DND-41 (cell line): Measurements from ENCODE around the gene FOLR2.
"Not testable (repeated sequence)": the region's sequence is repeated elsewhere in the genome, so short reads cannot be mapped to it uniquely, and the experiment has no call there.

Experiments
- ATAC-seq: fragments of 200-7000 bp; cut with Tn5 transposase; 3 replicates; pipeline ENCODE4 v1.9.1; 2021; ENCODE audit warnings: low read depth; ENCODE audit not compliant: insufficient read depth
- DNase-seq: peaks from one replicate; pipeline ENCODE4 v3.0.0-alpha.2; 2020
- H2AFZ ChIP-seq: 2 replicates; pipeline ENCODE4 v1.6.0; 2012; ENCODE audit warnings: low read depth, low read length
- H3K27ac ChIP-seq: 2 replicates; pipeline ENCODE4 v1.5.1; 2012; ENCODE audit warnings: low read length, inconsistent platforms
- H3K27me3 ChIP-seq: fragments of 200-600 bp; sonication (generic); 2 replicates; pipeline ENCODE4 v1.6.0; 2012; ENCODE audit warnings: low read length, mild to moderate bottlenecking, inconsistent platforms; ENCODE audit not compliant: insufficient read depth, poor library complexity
- H3K36me3 ChIP-seq: 2 replicates; pipeline ENCODE4 v1.5.1; 2012; ENCODE audit warnings: low read length, inconsistent platforms; ENCODE audit not compliant: insufficient read depth
- H3K4me1 ChIP-seq: 2 replicates; pipeline ENCODE4 v1.5.1; 2012; ENCODE audit warnings: mild to moderate bottlenecking, low read length; ENCODE audit not compliant: insufficient read depth
- H3K4me2 ChIP-seq: 2 replicates; pipeline ENCODE4 v1.6.0; 2012; ENCODE audit warnings: mild to moderate bottlenecking, moderate library complexity, low read length, inconsistent platforms; ENCODE audit not compliant: insufficient read depth
- H3K4me3 ChIP-seq, 2 experiments: fragments of 200-600 bp in 1 of 2; shearing (Covaris generic) in 1 of 2; 2 replicates each; pipeline ENCODE4 v1.5.1; 2012 to 2016; ENCODE audit warnings: inconsistent platforms in 2 of 2, low read length in 2 of 2, mild to moderate bottlenecking in 2 of 2, low read depth in 1 of 2, moderate library complexity in 1 of 2
- H3K79me2 ChIP-seq: 2 replicates; pipeline ENCODE4 v1.6.0; 2012; ENCODE audit warnings: low read length, inconsistent platforms; ENCODE audit not compliant: insufficient read depth
- H3K9ac ChIP-seq: 2 replicates; pipeline ENCODE4 v1.6.0; 2012; ENCODE audit warnings: low read depth, mild to moderate bottlenecking, inconsistent platforms, low read length, moderate library complexity
- H3K9me3 ChIP-seq: 2 replicates; pipeline ENCODE4 v1.5.1; 2012; ENCODE audit warnings: low read length, moderate library complexity, mild to moderate bottlenecking, inconsistent platforms; ENCODE audit not compliant: insufficient read depth, severe bottlenecking
- H4K20me1 ChIP-seq: 2 replicates; pipeline ENCODE4 v1.6.0; 2012; ENCODE audit warnings: low read length; ENCODE audit not compliant: insufficient read depth
- EZH2 ChIP-seq: IDR thresholded peaks from 3 replicates; pipeline ENCODE4 v1.6.1; 2012; ENCODE audit warnings: borderline replicate concordance, low read depth, mild to moderate bottlenecking, moderate library complexity, low read length, inconsistent platforms; ENCODE audit not compliant: severe bottlenecking
- TF ChIP-seq, protein P1 (sequence below): IDR thresholded peaks from 2 replicates; pipeline ENCODE4 v1.5.1; 2012; ENCODE audit warnings: borderline replicate concordance, low read length, moderate library complexity, mild to moderate bottlenecking; ENCODE audit not compliant: poor library complexity, severe bottlenecking; ENCODE audit errors: extremely low read depth

The FOLR2 gene

DNA sequence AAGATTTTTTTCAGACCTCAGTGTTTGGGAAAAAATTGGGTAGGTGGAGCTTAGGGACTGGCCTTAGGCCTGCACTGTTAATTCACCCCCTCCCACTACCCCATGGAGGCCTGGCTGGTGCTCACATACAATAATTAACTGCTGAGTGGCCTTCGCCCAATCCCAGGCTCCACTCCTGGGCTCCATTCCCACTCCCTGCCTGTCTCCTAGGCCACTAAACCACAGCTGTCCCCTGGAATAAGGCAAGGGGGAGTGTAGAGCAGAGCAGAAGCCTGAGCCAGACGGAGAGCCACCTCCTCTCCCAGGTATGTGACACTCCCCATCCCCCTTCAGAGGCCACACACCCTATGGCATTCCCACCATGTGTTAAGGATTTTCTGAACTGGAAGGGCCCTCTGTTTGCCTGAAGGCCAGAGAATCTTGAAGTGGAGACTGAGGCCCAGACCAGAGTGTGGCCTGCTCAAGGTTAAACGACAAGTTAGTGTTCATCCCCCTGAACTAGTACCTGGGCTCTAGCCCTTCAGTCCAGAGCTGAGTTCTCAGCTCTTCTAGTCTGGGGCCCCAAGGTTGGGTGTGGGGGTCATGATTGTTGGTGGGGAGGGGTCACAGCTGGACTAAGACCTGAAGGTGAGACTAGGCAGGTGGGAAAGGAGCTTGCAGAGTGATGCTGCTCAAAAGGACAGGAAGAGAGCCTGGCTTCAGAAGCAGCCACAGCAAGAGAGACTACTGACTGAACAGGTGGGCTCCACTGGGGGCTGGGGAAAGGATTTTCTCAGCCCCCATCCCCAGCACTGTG is 26.9 kb upstream of the FOLR2 start:
- Histone ChIP-seq H3K9ac (no peak overlapping the region), H4K20me1 (no peaks in the 10 kb centered on the region), H3K4me2 (no peak overlapping the region), H2AFZ (no peak overlapping the region; the same call in 1 of the 2 replicates), H3K27me3 (peaks cover 3% of the 10 kb centered on the region), H3K4me3 (no peak overlapping the region), H3K4me1 (no peaks in the 10 kb centered on the region), H3K79me2 (no peaks in the 10 kb centered on the region), H3K36me3 (no peaks in the 10 kb centered on the region), H3K9me3 (no peaks in the 10 kb centered on the region), H3K27ac (no peak overlapping the region)
- TF ChIP-seq EZH2, result no peak
- ATAC-seq (no peak), DNase-seq (no peak)

GRCh38 chr11:72190631-72191071 is 25.9 kb upstream of the FOLR2 start:
- DNase-seq (no peak), ATAC-seq (no peak)
- no peak overlapping the region for H3K4me3 ChIP-seq
- no peak overlapping the region for H3K4me2 ChIP-seq
- no peak overlapping the region for H2AFZ ChIP-seq
- H4K20me1 ChIP-seq, result no peaks in the 10 kb centered on the region
- no peaks in the 10 kb centered on the region for H3K9me3 ChIP-seq
- H3K4me1 ChIP-seq, result no peaks in the 10 kb centered on the region
- H3K27me3 ChIP-seq, result peaks cover 3% of the 10 kb centered on the region
- no peak overlapping the region for H3K27ac ChIP-seq
- no peaks in the 10 kb centered on the region for H3K79me2 ChIP-seq
- no peaks in the 10 kb centered on the region for H3K36me3 ChIP-seq
- no peak overlapping the region for H3K9ac ChIP-seq
- no peak for TF ChIP-seq EZH2
- TF ChIP-seq, protein P1, sequence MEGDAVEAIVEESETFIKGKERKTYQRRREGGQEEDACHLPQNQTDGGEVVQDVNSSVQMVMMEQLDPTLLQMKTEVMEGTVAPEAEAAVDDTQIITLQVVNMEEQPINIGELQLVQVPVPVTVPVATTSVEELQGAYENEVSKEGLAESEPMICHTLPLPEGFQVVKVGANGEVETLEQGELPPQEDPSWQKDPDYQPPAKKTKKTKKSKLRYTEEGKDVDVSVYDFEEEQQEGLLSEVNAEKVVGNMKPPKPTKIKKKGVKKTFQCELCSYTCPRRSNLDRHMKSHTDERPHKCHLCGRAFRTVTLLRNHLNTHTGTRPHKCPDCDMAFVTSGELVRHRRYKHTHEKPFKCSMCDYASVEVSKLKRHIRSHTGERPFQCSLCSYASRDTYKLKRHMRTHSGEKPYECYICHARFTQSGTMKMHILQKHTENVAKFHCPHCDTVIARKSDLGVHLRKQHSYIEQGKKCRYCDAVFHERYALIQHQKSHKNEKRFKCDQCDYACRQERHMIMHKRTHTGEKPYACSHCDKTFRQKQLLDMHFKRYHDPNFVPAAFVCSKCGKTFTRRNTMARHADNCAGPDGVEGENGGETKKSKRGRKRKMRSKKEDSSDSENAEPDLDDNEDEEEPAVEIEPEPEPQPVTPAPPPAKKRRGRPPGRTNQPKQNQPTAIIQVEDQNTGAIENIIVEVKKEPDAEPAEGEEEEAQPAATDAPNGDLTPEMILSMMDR, result no peak

GRCh38 chr11:72191961-72192381 is 24.6 kb upstream of the FOLR2 start, which contains the start of gene FOLR1:
FOLR1 (plus strand) TSS chr11:72192140; CDS start chr11:72192174, 34 bp downstream.
- Histone ChIP-seq H4K20me1 (no peaks in the 10 kb centered on the region), H3K27ac (no peak within 1 kb of the TSS), H3K27me3 (peaks cover 3% of the 10 kb centered on the region), H3K36me3 (no peaks in the 10 kb centered on the region), H2AFZ (no peak within 1 kb of the TSS), H3K4me1 (no peaks in the 10 kb centered on the region), H3K9ac (no peak within 1 kb of the TSS), H3K4me2 (no peak within 1 kb of the TSS), H3K79me2 (no peaks in the 10 kb centered on the region), H3K9me3 (no peaks in the 10 kb centered on the region), H3K4me3 (no peak within 1 kb of the TSS)
- ATAC-seq (no peak), DNase-seq (no peak)
- no peak for TF ChIP-seq EZH2
- TF ChIP-seq, protein P1, result no peak

GRCh38 chr11:72195518-72196270 is 20.9 kb upstream of the FOLR2 start:
- H3K4me1 ChIP-seq, result no peaks in the 10 kb centered on the region
- H3K4me3 ChIP-seq, result no peak overlapping the region
- H3K4me2 ChIP-seq, result no peak overlapping the region
- H3K36me3 ChIP-seq, result no peaks in the 10 kb centered on the region
- no peak overlapping the region for H2AFZ ChIP-seq
- no peaks in the 10 kb centered on the region for H3K9me3 ChIP-seq
- TF ChIP-seq EZH2, result no peak
- TF ChIP-seq, protein P1, result no peak
- ATAC-seq (no peak), DNase-seq (no peak)
- H3K27ac ChIP-seq, result no peak overlapping the region
- H3K79me2 ChIP-seq, result no peaks in the 10 kb centered on the region
- H3K27me3 ChIP-seq, result no peaks in the 10 kb centered on the region
- no peak overlapping the region for H3K9ac ChIP-seq
- no peaks in the 10 kb centered on the region for H4K20me1 ChIP-seq

DNA sequence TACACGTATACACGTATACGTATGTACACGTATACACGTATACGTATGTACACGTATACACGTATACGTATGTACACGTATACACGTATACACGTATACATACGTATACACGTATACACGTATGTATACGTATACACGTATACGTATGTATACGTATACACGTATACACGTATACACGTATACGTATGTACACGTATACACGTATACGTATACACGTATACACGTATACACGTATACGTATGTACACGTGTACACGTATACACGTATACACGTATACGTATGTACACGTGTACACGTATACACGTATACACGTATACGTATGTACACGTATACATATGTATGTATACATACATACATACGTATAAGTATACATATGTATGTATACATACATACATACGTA is 15.1 kb upstream of the FOLR2 start:
- H3K9me3 ChIP-seq, H2AFZ ChIP-seq, H3K4me1 ChIP-seq, H3K27me3 ChIP-seq, DNase-seq, ATAC-seq, H3K9ac ChIP-seq, H3K79me2 ChIP-seq, H4K20me1 ChIP-seq, H3K27ac ChIP-seq, H3K4me3 ChIP-seq, H3K4me2 ChIP-seq, H3K36me3 ChIP-seq: not testable (repeated sequence)
